Measurements from ENCODE around the gene PALMD.

DNA sequence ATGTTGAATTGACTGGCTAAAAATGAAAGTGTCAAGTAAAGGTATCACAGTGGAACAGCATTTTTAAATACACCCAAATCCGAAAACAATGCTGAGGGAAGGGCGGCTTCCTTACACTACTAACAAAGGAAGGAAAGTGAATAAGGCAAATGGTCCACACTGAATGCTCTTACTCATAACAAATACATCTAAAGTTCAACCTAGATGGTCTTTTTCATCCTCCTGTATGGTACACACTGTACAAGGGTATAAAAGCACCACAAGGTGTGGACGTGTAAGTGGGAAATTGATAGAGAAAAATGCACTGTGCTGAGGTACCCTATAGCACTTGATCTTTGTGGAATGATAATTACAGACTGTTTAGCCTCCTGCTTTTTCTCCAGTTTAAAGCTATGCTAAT is 7.1 kb upstream of the PALMD start:
- TF ChIP-seq, protein P1, sequence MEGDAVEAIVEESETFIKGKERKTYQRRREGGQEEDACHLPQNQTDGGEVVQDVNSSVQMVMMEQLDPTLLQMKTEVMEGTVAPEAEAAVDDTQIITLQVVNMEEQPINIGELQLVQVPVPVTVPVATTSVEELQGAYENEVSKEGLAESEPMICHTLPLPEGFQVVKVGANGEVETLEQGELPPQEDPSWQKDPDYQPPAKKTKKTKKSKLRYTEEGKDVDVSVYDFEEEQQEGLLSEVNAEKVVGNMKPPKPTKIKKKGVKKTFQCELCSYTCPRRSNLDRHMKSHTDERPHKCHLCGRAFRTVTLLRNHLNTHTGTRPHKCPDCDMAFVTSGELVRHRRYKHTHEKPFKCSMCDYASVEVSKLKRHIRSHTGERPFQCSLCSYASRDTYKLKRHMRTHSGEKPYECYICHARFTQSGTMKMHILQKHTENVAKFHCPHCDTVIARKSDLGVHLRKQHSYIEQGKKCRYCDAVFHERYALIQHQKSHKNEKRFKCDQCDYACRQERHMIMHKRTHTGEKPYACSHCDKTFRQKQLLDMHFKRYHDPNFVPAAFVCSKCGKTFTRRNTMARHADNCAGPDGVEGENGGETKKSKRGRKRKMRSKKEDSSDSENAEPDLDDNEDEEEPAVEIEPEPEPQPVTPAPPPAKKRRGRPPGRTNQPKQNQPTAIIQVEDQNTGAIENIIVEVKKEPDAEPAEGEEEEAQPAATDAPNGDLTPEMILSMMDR (IDR thresholded peaks at IDR 0.05): no peak
- TF ChIP-seq POLR2A (IDR thresholded peaks at IDR 0.05): no peak
